ENCODE measurements around the gene INVS. TPM values are rescaled to one million over a fixed set of nuclear protein-coding genes. Genes with fewer than 3 reads are reported as not detected.

INVS gene
- total and polyA plus RNA-seq, 2 donors (not counting 3 experiments of a cell fraction or from before 2014, with no cell fraction given), result 8.5 to 17.9 TPM

- CTCF ChIA-PET, result no interaction called here
- no peak overlapping the region for H3K27ac ChIP-seq (ENCODE audit: insufficient read depth, low read depth, low read length)
- BruUV-seq (replicated peaks), result no TSS peak
These were observed 183.3 kb downstream of the INVS start for GRCh38 chr9:100282388-100282719.

More at GRCh38 chr9:100282388-100282719, 183.3 kb downstream of the INVS start:
- Histone ChIP-seq H3K27me3 (ENCODE audit: control insufficient read depth in 2 of 2, insufficient read depth in 2 of 2, low read length in 2 of 2) (no peaks in the 10 kb centered on the region), H4K20me1 (replicated peaks; ENCODE audit: control insufficient read depth, extremely low read depth, insufficient read depth, low read length) (no peaks in the 10 kb centered on the region), H3K4me2 (ENCODE audit: insufficient read depth, low read length) (no peak overlapping the region), H3K79me2 (ENCODE audit: control insufficient read depth, insufficient read depth, low read length) (no peaks in the 10 kb centered on the region), H3K9me3 (replicated peaks; ENCODE audit: control insufficient read depth, insufficient read depth, low read length) (no peaks in the 10 kb centered on the region), H3K36me3 (ENCODE audit: control insufficient read depth in 2 of 2, extremely low read depth in 1 of 2, insufficient read depth in 2 of 2, low read length in 2 of 2) (peaks cover 3 to 5% of the 10 kb centered on the region in 2 experiments), H3K4me1 (ENCODE audit: control insufficient read depth, extremely low read depth, insufficient read depth, low read length) (no peaks in the 10 kb centered on the region), H3K9me1 (replicated peaks; ENCODE audit: control insufficient read depth, extremely low read depth, insufficient read depth, low read length) (no peaks in the 10 kb centered on the region), H3K9ac (replicated peaks; ENCODE audit: extremely low read depth, insufficient read depth, low read length) (no peak overlapping the region), H2AFZ (ENCODE audit: low read depth, low read length) (no peak overlapping the region), H3K4me3 (replicated peaks in 1 of 3; ENCODE audit: insufficient read depth in 1 of 3, low read depth in 1 of 3, low read length in 3 of 3) (no peak overlapping the region)
- no peak for DNase-seq (ENCODE audit: low read depth, low spot score)
- intact Hi-C loops (cut with micrococcal nuclease) (no loop called here), dilution Hi-C loops (cut with MboI; ENCODE audit: extremely low pct_ligation_motif_present, low sequenced_read_pairs) (no loop called here)
- FAIRE-seq, result no peak
- POLR2A ChIA-PET, result interaction anchor here (0.8 kb wide), 1 partner anchor 18 kb away, joined by 3 read pairs; no protein-coding TSS in a partner anchor
- TF ChIP-seq CTCF (IDR thresholded peaks at IDR 0.05; ENCODE audit: extremely low read depth in 1 of 2, insufficient read depth in 1 of 2, low read depth in 1 of 2, low read length in 2 of 2) (no peak), GATA2 (IDR thresholded peaks at IDR 0.05; ENCODE audit: insufficient read depth, insufficient read length, low read depth, low read length) (no peak), JUN (IDR thresholded peaks at IDR 0.05; ENCODE audit: borderline replicate concordance, insufficient read depth, insufficient read length, low read depth) (no peak), POLR2AphosphoS5 (IDR thresholded peaks at IDR 0.05; ENCODE audit: insufficient read depth, low read depth, low read length) (no peak), FOS (IDR thresholded peaks at IDR 0.05; ENCODE audit: borderline replicate concordance, insufficient read depth, low read length) (no peak), EZH2 (IDR thresholded peaks at IDR 0.05; ENCODE audit: borderline replicate concordance, low read depth, low read length, severe bottlenecking) (no peak), MYC (IDR thresholded peaks at IDR 0.05; ENCODE audit: low read depth, low read length) (no peak), MAX (IDR thresholded peaks at IDR 0.05; ENCODE audit: insufficient read depth, insufficient read length) (no peak), POLR2A (IDR thresholded peaks at IDR 0.05; ENCODE audit: low read depth, low read length) (no peak)
